PC-9 (cell line): ENCODE data around the gene PAAF1. TPM values are rescaled to one million over a fixed set of nuclear protein-coding genes. Genes with fewer than 3 reads are reported as not detected.

Experiments used
- total RNA-seq: library from RNA; stranded (reverse); gene quantifications from 2 replicates; pipeline ENCODE4 v1.2.3, GENCODE V29; 2021

Gene PAAF1
- total RNA-seq, 1 experiment from 2014 or later: 30.0 TPM

Other genes with a start within 250 kb of the PAAF1 start
- gene PLEKHB1, start 230.4 kb upstream of the PAAF1 start, total RNA-seq: 29.1 and 40.1 TPM in 2 replicates
- gene RAB6A, start 115.9 kb upstream of the PAAF1 start, total RNA-seq: 134 and 142 TPM in 2 replicates
- gene MRPL48, start 89.1 kb upstream of the PAAF1 start, total RNA-seq: 58.7 and 64.5 TPM in 2 replicates
- gene COA4, start 153 bp upstream of the PAAF1 start, total RNA-seq: 79.7 and 92.4 TPM in 2 replicates
- gene DNAJB13, start 74.0 kb downstream of the PAAF1 start, total RNA-seq: 0.79 and 0.90 TPM in 2 replicates
- 27.2 and 36.8 TPM in 2 replicates for gene UCP2, start 105.8 kb downstream of the PAAF1 start, total RNA-seq
- 2.0 and 2.4 TPM in 2 replicates for gene UCP3, start 132.1 kb downstream of the PAAF1 start, total RNA-seq